Measurements from ENCODE around the gene TMEM50B.

DNA sequence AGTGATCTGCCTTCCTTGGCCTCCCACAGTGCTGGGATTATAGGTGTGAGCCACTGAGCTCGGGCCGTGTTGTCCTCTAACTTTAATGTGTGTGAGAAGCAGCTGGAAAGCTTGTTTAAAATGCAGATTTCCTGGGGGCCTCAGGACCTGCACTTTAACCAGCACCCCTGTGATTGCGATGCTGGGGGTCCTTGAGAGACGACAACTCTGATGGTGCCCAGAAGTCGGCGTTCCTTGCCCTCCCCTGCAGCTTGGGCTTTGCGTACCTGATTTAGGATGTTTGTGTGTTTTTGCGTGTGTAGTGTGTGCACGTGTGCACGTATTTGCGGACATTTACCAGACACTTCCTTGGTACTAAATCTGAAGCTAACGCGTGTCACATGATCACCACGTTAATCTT is 65.7 kb downstream of the TMEM50B start:
- TF ChIP-seq, protein P1, sequence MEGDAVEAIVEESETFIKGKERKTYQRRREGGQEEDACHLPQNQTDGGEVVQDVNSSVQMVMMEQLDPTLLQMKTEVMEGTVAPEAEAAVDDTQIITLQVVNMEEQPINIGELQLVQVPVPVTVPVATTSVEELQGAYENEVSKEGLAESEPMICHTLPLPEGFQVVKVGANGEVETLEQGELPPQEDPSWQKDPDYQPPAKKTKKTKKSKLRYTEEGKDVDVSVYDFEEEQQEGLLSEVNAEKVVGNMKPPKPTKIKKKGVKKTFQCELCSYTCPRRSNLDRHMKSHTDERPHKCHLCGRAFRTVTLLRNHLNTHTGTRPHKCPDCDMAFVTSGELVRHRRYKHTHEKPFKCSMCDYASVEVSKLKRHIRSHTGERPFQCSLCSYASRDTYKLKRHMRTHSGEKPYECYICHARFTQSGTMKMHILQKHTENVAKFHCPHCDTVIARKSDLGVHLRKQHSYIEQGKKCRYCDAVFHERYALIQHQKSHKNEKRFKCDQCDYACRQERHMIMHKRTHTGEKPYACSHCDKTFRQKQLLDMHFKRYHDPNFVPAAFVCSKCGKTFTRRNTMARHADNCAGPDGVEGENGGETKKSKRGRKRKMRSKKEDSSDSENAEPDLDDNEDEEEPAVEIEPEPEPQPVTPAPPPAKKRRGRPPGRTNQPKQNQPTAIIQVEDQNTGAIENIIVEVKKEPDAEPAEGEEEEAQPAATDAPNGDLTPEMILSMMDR (IDR thresholded peaks at IDR 0.05): no peak
- TF ChIP-seq POLR2A (IDR thresholded peaks at IDR 0.05) (no peak), POLR2AphosphoS5 (IDR thresholded peaks at IDR 0.05; ENCODE audit: insufficient read depth in 1 of 2, low read depth in 1 of 2) (no peak)

All from vagina (tissue), 2 donors.